GM21526 (cell line): ENCODE data around the gene FAM167B.

Experiments
- ATAC-seq: cut with Tn5 transposase; IDR thresholded peaks from one replicate; pipeline ENCODE4 v1.9.1; 2021; ENCODE audit warnings: moderate library complexity; ENCODE audit not compliant: unreplicated experiment, low FRiP score

The FAM167B gene

GRCh38 chr1:32246888-32247273, at the start of gene FAM167B:
FAM167B (plus strand) TSS chr1:32247222; CDS start chr1:32247422, 200 bp downstream.
- ATAC-seq: no peak

GRCh38 chr1:32197837-32198236, 49.2 kb upstream of the FAM167B start:
- ATAC-seq: no peak

DNA sequence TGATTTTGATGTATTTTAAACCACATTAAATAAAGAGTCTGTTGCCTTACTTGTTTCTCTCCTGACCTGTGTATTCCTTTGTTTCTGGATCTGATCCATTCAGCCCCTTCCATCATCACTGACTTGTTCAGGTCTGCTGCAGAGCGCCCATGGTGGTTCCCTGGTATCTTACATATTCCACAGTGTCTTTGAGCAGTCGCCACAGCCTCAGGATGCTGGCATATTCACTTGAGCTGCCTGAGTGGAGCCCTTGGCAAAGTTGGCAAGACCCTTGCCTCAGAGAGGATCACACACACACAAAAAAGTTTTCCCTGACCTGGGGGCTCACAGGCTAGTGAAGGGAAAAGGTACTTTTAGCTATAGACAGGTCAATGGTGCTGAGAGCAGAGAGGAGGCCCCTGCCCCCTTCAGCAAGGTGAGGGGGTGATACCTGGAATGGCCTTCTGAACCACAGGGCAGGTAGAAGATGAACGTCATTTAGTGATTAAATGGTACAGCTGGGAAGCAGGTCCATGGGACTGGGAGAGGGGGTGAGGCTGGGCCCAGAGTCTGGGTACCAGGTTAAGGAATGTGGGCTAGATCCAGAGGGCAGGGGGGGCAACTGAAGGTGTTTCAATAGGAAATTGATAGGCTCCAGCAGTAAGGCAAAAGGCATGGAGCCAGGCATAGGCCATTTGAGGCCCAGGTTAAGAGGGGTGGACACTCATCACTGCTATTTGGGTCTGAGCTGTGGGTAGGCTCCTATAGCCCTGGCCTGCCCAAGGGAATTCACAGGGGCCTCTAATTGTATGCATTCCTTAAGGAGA, 48.6 kb upstream of the FAM167B start:
- no peak for ATAC-seq

DNA sequence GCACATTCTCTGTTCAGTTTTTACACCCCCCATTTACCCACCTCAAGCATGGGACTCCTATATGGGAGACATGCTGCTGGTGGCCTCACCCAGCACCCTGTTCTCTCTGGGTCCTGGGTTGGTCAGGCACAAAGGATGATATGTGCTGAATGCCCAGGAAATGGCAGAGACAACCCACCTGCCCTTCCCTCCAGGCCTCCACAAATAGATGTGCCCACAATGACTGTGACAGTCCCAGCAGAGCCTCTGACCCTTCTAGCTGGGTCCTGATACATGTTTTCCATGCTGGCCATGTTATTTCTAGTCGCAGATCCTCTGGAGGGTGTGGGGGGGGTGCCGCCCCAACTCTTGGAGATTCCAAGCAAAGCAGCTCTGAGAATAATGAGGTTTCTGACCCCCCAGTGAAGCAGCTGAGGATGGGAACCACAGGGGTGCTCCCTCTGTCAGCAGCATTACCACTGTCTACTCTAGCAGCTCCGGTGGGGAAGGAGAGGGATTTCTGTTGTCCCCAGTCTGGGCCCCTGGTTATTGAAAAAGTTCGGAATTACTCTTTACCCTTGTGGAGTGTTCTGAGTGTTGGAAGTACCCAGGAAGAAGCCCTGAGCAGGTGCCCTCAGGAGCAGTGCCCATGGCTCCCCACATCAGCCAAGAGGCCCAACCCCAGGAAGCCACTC, 47.8 kb upstream of the FAM167B start:
- no peak for ATAC-seq

DNA sequence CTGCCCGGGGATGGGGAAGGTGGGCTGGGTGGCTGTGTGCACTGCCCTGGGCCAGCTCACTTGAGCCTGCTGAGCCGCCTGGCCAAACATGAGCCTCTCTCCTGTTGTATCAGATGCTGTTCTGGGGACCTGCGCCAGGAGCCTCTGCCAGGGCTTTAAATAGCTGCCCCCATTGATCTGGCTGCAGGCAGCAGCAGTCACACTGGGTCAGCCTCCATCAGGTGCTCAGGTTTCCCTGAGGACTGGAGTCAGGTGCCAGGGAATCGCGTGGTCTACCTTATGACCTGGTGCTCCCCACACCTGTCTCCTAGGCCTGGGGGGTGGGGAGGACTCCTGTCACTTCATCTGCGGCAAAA, 47.3 kb upstream of the FAM167B start:
- no peak for ATAC-seq

DNA sequence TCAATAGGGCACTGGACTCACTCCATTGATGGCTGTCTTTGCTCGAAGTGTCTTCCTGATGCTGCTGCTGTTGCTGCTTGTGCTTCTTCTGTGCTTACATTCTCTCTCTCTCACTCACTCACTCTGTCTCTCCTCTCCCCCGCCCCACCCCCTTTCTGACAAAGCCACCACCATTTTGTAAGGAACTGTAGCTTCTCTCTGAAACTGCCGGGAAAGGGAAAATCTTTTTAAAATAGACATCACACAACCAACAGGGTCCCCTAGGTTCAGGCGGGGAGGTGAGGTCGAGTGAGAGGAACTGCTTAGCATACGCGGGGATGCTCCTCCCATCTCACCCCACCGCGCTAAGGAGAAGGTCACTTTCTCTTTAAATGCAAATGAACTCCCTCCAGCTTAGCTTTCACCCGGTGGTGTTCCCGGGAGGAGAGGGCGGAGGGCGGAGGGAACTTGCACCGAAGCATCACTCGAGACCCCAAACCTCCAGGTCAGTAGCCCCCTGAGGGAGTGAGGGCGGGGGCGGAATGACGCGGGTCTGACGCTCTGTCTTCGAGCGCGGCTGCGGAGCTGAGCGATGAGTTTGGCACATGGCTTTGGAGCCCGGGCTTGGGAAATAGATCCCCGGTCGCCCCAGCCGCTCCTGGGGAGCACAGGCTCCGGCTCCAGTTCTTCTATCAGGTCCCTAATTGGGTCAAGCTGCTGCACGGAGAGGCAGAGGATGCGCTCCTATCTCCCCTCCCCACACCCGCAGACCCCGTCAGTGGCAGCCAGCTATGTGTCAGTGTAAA, 46.6 kb upstream of the FAM167B start, which contains the start of gene CCDC28B:
Gene CCDC28B (plus strand): TSS at position 370 of the 785 bp plus-strand sequence. CDS start 1,341 bp downstream, outside the sequence.
- ATAC-seq: no peak

DNA sequence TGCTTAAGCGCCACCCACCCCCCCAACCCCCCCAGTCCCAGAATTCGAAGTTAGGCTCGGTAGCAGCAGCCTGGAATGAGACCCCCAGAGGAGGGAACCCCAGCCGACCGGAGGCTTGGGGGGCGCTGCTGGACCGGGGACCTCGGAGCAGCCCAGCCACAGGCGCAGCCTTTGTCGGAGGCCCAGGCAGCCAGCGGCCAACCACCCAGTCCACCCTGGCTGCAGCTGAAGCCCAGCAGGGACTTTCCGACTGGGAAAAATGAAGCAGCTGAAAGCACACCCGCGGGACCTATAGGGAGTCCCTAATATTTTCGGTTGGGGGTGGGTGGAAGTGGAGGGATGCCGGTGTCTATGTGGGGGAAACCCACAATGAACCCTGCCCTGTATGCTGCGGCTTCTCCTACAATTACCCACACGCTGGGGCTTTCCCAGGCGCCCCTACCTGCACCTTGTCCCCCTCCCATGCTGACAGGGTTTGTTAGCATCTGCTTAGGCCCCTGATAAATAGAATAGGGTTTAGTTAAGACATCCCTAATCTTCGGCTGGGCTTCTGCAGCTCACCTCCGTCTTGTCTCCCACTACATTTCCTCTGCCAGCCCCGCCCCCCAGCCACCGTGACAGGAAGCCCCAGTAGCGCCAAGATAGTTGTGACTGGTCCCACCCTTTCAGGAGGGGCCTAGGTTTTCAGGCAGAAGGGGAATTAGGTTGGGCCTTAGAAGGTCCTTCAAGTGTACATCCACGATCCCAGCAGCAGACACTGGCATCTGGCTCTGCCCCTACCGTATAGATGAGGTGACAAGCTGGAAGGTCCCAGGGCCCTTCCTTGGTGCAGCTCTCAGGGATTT, 45.8 kb upstream of the FAM167B start:
- ATAC-seq: no peak

- no peak for ATAC-seq
Observed at GRCh38 chr1:32204943-32205361, 42.1 kb upstream of the FAM167B start.

- ATAC-seq: peak; percentile 40
Observed at GRCh38 chr1:32205401-32206370, 41.3 kb upstream of the FAM167B start, which contains the start of gene IQCC. IQCC (plus strand) TSS chr1:32205671; CDS start chr1:32205682, 11 bp downstream.

DNA sequence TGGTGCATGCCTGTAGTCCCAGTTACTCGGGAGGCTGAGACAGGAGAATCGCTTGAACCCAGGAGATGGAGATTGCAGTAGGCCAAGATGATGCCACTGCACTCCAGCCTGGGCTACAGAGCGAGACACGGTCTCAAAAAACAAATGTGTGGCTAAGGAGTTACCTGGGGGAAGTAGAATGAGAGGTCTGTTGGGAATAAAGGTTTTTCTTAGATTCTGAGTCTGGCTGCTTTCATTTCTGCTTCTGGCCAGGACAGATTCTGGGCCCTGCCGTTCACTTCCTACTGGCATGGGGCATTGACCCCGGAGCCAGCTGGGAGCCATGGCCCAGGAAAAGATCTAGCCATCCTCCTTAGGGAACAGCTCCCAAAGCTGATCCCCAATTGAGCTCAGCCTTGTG, 38.6 kb upstream of the FAM167B start:
- ATAC-seq: no peak

DNA sequence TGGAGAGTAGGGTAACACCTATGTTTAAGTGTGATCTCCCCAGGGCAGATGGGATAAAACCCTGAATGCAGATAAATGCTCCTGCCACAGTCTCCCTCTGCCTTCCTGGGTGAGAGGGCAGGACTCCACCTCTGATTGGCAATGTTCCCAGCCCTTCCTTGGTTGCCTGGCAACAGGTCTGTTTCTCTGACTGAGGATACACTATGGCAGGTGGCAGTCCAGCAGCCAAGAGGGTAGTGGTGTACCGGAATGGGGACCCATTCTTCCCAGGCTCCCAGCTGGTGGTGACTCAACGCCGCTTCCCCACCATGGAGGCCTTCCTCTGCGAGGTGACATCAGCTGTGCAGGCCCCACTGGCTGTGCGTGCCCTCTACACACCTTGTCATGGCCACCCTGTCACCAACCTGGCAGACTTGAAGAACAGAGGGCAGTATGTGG, 38.1 kb upstream of the FAM167B start, which contains the start of gene DCDC2B:
Gene DCDC2B (plus strand): TSS at position 199 of the 438 bp plus-strand sequence. CDS start 5 bp downstream, at position 204.
- ATAC-seq: no peak

- no peak for ATAC-seq
Observed at GRCh38 chr1:32215629-32216480, 31.2 kb upstream of the FAM167B start.

- ATAC-seq: no peak
Observed at GRCh38 chr1:32216566-32216965, 30.5 kb upstream of the FAM167B start.

DNA sequence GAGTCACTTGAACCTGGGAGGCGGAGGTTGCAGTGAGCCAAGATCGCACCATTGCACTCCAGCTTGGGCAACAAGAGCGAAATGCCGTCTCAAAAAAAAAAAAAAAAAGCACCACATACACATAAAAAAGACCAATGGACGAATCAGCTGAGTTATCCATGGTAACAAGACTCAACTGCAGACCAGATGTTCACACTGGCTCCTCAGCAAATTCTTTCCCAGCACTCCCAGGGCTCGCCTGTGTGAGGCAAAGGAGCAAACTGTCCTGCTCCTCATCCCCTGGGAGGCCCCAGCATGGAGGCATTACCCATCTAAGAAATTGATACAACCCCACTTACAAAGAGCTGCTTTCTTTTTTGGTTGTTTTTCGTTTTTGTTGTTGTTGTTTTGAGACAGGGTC, 28.0 kb upstream of the FAM167B start:
- no peak for ATAC-seq

- ATAC-seq: no peak
Observed at GRCh38 chr1:32220746-32221580, 26.1 kb upstream of the FAM167B start.

- no peak for ATAC-seq
Observed at GRCh38 chr1:32221581-32221979, 25.4 kb upstream of the FAM167B start.
